ENCODE measurements around the gene ISG15.
"Not testable (repeated sequence)": the region's sequence is repeated elsewhere in the genome, so short reads cannot be mapped to it uniquely, and the experiment has no call there.

ISG15 gene

GRCh38 chr1:975896-976683 lies 37.2 kb upstream of the ISG15 start:
- DNase-seq, result no peak

DNA sequence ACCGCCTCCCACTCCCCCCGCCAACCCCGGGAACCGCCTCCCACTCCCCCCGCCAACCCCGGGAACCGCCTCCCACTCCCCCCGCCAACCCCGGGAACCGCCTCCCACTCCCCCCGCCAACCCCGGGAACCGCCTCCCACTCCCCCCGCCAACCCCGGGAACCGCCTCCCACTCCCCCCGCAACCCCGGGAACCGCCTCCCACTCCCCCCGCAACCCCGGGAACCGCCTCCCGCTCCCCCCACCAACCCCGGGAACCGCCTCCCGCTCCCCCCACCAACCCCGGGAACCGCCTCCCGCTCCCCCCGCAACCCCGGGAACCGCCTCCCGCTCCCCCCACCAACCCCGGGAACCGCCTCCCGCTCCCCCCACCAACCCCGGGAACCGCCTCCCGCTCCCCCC lies 36.5 kb upstream of the ISG15 start:
- not testable (repeated sequence) for DNase-seq

DNA sequence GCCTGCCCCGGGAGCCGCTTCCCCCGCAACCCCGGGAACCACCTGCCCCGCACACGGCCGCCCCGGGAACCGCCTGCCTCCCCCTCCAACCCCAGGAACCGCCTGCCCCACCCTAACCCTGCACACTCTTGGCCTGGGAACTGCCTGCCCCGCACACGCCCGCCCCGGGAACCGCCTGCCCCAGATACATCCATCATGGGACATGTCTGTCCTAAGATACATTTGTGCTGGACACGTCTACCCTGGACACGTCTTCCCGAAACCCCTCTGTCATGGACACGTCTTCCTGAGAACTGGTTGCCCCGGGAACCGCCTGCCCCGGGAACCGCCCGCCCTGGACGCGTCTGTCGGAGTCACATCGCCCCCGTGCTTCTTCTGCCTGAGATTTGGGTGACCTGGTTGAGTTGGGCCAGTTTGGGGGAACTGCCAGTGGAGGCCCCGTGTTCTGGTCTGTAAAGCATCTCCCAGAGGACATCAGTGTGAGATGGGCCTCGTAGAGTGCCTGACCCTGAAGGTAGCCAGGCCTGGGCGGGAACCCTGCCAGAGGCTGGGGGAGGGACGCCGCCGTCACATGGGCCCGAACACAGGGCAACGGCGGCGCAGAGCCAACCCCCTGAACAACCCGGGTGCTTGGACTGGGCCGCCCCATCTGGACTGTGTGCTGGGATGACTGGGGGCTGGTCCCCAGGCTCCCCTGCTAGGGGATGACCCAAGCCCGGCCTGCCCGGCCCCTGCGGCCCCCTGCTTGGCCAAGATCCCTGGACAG lies 35.0 kb upstream of the ISG15 start:
- DNase-seq, result no peak

GRCh38 chr1:978835-979743 lies 34.2 kb upstream of the ISG15 start:
- no peak for DNase-seq

DNA sequence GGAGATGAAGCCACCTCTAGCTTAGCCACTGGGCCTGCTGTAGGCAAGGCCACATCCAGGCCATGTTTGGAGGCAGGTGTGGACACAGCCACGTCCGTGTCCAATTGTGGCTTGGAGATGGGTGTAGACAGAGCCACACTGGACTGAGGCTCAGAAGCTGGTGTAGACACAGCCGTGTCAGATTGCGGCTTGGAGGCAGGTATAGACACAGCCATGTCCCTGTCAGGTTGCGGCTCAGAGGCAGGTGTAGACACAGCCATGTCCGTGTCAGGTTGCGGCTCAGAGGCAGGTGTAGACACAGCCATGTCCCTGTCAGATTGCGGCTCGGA lies 33.6 kb upstream of the ISG15 start:
- no peak for DNase-seq

DNA sequence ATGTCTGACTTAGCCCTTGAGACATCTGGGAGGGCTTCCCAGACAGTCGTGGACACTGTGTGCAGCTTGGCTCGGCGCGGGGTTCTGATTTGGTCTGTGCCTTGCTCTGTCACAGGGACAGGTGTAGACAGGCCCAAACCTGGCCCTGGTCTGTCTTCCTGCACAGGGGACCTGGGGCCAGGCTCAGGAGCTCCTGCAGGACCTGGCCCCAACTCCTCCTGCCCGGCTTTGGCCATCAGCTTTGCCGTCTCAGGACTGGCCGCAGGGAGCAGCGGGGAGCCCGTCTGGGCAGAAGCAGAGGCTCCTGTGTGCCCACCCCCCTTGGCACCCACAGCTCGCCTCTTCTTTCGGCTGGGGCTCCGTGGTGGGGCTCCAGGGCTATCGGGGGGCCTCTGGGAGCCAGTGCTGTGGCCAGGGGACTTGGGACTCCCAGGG lies 33.1 kb upstream of the ISG15 start:
- DNase-seq, result no peak

DNA sequence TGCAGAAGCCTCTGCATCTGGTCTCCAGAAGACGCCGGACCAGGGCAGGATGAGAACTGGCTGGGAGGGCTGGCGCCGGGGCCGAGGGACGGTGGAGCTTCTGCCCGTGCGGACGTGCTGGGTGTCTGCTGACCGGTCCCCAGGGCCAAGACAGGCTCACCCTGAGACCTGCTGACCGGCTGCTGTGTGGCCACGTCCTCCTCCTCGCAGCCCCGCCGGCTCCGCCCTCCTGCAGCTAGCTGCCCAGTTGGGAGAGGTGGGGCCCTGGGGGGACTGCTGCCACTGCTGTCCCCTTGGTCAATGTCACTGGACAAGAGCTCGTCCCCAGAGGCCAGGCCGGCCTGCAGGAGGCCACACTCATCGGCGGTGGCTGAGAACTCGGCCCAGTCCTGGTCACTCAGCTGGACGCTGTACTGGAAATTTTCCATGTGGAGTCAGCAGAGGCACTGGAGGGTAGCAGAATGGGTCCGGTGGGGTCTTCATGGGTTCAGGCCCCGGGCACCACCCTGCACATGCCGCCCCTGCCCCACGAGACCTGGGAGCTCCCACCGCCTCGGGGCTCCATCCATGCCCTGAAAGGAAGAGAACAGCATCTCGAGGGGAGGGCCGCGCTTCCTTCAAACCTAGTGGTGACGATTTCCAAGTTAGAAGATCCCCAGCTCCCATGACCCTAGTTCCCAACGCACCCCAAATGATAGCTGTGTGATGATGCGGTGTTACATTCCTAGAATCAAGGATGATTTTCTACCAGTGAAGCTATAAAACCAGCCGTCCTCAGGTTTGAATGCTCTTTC lies 32.5 kb upstream of the ISG15 start:
- DNase-seq, result no peak

DNA sequence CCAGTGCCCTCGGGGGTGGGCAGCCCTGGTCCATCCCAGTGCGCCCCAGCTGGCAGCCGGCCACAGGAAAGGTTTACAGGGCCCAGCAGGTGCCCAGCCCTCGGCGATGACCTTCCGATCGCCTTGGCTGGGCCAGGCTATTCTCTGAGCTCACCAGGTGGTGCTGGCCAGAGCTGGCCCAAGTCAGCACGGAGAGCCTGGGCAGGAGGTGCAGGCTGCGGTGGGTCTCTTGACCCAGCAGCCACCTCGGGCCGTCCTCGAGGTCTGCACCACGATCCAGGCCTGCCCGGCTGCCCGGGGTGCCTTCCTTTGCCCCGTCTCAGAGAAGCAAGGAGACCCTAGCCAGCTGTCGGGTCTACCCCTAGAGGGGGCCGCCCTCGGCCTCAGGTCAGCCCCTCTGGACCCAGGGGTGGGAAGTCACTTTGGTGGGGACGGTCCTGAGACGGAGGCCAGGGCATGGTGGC lies 31.8 kb upstream of the ISG15 start:
- no peak for DNase-seq

DNA sequence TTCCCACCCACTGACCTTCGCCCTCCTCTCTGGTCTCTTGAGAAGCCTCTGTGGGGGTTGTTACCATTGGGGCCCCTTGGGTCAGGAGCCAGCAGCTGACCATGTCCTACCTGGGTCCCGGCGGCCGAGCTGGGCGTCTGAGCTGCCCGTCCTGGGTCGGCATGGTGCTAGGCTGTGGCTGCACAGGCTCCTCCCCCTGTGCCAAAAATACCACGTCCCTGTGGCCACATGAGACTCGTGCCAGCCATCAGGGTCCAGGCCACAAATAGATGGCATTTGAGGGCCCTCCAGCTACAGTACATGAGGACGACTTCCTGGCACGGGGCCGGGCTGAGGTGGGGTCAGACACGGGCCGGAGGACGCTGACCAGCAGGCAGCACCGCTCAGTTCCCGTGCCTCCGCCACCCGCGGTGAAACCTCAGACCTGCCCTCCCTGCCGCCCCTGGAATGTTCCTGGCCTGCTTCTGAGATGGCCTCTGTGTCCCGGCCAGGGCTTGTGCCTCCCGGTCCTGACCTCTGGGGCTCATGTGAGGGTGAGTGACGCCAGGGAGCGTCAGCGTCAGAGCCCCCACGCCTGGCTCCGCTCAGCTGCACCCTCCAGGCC lies 31.2 kb upstream of the ISG15 start, which contains the start of gene PERM1:
Gene PERM1 (minus strand): TSS at position 139 of the 604 bp plus-strand sequence. CDS start 1,064 bp downstream, outside the sequence.
- no peak for DNase-seq

DNA sequence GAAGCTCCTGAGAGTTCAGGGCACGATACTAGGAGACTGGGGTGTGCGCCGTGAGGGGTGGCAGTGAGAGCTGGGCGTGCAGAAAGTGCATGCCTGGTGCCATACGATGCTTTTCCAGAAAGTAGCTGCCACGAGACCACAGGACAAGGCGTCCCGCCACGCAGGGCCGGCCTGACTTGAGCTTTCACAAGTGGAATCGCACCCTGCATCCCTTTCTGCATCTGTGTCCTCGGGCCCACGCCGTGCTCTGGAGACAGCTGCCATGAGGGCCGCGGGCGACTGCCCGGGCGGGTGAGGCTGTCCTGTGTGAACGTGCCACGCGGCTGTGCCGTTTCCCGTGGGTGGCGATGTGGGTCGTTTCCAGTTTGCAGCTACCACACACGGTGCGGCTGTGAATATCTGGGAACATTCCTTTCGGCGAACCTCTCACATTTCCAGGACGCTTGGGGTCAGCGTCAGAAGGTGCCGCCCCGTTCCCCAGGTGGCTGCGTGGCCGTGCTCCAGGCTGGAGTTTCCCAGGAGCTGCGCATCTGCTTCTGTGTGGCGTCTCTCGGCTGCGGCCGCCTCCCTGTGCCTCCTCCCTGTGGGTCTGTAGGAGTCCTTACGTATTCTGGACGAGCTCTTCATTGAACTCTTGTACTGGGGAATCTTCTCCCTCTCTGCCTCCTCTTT lies 30.4 kb upstream of the ISG15 start:
- no peak for DNase-seq

GRCh38 chr1:983798-984475 lies 29.4 kb upstream of the ISG15 start:
- peak; percentile 36 for DNase-seq

GRCh38 chr1:984476-984814 lies 28.9 kb upstream of the ISG15 start:
- no peak for DNase-seq

- no peak for DNase-seq
Observed at GRCh38 chr1:985126-985525, 28.2 kb upstream of the ISG15 start.

- not testable (repeated sequence) for DNase-seq
Observed at GRCh38 chr1:988061-988460, 25.2 kb upstream of the ISG15 start.

DNA sequence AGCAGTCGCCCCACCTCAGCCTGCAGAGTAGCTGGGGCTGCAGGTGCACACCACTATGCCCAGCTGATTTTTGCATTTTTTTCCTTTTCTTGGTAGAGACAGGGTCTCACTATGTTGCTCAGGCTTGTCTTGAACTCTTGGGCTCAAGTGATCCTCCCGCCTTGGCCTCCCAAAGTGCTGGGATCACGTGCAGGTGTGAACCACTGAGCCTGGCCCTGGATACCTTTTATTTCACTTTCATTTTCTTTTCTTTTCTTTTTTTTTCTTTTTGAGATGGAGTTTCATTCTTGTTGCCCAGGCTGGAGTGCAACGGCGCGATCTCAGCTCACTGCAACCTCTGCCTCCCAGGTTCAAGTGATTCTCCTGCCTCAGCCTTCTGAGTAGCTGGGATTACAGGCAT lies 22.0 kb upstream of the ISG15 start:
- DNase-seq, result not testable (repeated sequence)

DNA sequence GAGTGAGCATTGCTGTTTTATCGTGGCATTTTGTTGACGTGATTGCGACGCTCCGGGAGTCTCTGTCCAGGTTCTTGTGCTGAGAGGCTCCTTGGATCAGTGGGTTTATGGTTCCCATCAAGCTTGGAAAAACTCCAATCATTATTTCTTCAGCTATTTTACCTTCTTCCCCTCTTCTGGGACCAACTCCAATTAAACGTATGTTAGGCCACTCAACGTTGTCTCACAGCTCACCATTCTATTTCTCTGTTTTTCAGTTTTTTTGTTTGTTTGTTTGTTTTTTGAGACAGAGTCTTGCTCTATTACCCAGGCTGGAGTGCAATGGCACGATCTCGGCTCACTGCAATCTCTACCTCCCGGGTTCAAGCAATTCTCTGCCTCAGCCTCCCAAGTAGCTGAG lies 21.4 kb upstream of the ISG15 start:
- no peak for DNase-seq

GRCh38 chr1:992362-992761 lies 20.9 kb upstream of the ISG15 start:
- no peak for DNase-seq

- DNase-seq, result no peak
Observed at GRCh38 chr1:993379-993995, 19.8 kb upstream of the ISG15 start.

- DNase-seq, result not testable (repeated sequence)
Observed at GRCh38 chr1:994546-994945, 18.8 kb upstream of the ISG15 start.

All from NK-92 treated with Interleukin-12 subunit alpha and Interleukin-12 subunit beta, amount 100 ng/mL, for 24 hours (cell line).